HL-60 (cell line): Measurements from ENCODE around the gene NSL1.

Experiments
- DNase-seq, 2 experiments: peaks; one replicate each; pipeline ENCODE4 v3.0.0-alpha.2; 2010 to 2020; ENCODE audit warnings: low read depth in 1 of 2, low spot score in 1 of 2
- H3K27ac ChIP-seq: fragments of 250-450 bp; sonication (Bioruptor Pico); replicated peaks from 2 replicates; pipeline ENCODE4 v1.5.1; 2020; ENCODE audit warnings: mild to moderate bottlenecking, moderate library complexity
- H3K27me3 ChIP-seq: fragments of 250-450 bp; sonication (Bioruptor Pico); 2 replicates; pipeline ENCODE4 v1.5.1; 2021; ENCODE audit warnings: mild to moderate bottlenecking, moderate library complexity; ENCODE audit not compliant: insufficient read depth, poor library complexity, severe bottlenecking
- H3K4me3 ChIP-seq: replicated peaks from 2 replicates; pipeline ENCODE4 v1.5.1; 2011; ENCODE audit warnings: mild to moderate bottlenecking, control low read depth, low read length; ENCODE audit not compliant: insufficient read depth
- GABPA ChIP-seq: IDR thresholded peaks from 2 replicates; pipeline ENCODE4 v1.6.1; 2012; ENCODE audit warnings: low read depth
- POLR2AphosphoS5 ChIP-seq: IDR thresholded peaks from 2 replicates; pipeline ENCODE4 v1.6.1; 2012; ENCODE audit warnings: low read depth
- SPI1 ChIP-seq: IDR thresholded peaks from 2 replicates; pipeline ENCODE4 v1.6.1; 2012; ENCODE audit warnings: low read depth, mild to moderate bottlenecking, borderline replicate concordance
- TF ChIP-seq, protein P1 (sequence below): IDR thresholded peaks from one replicate; pipeline ENCODE4 v1.5.1; 2011; ENCODE audit warnings: low read length, control low read depth, inconsistent platforms; ENCODE audit not compliant: insufficient read depth
- TF ChIP-seq, protein P2 (sequence below): IDR thresholded peaks from 2 replicates; pipeline ENCODE4 v1.6.1; 2012; ENCODE audit warnings: low read depth; ENCODE audit not compliant: insufficient replicate concordance

NSL1 gene

DNA sequence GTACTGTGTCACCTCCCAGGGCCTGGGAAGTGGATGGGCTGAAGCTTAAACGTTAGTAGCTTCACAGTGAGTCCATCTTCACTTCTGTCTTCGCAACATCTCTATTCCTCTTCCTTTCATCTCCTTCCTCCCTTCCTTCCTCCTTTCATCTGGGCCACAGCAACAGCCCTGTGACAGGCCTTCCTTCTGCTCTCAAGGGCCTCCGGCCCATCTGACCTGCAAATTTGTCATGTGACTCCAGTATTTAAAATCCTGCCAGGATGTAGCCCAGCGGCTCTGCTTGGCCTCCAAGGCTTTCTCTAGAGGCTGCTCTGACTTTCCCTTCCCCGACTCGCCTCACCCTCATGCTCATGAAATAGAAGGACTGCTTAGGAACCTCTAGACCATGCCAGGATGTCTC is 81.0 kb downstream of the NSL1 start:
- H3K27ac ChIP-seq, result no peak overlapping the region
- TF ChIP-seq, protein P1, sequence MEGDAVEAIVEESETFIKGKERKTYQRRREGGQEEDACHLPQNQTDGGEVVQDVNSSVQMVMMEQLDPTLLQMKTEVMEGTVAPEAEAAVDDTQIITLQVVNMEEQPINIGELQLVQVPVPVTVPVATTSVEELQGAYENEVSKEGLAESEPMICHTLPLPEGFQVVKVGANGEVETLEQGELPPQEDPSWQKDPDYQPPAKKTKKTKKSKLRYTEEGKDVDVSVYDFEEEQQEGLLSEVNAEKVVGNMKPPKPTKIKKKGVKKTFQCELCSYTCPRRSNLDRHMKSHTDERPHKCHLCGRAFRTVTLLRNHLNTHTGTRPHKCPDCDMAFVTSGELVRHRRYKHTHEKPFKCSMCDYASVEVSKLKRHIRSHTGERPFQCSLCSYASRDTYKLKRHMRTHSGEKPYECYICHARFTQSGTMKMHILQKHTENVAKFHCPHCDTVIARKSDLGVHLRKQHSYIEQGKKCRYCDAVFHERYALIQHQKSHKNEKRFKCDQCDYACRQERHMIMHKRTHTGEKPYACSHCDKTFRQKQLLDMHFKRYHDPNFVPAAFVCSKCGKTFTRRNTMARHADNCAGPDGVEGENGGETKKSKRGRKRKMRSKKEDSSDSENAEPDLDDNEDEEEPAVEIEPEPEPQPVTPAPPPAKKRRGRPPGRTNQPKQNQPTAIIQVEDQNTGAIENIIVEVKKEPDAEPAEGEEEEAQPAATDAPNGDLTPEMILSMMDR, result no peak
- no peak for TF ChIP-seq POLR2AphosphoS5
- TF ChIP-seq SPI1, result no peak
- no peak for TF ChIP-seq GABPA
- TF ChIP-seq, protein P2, sequence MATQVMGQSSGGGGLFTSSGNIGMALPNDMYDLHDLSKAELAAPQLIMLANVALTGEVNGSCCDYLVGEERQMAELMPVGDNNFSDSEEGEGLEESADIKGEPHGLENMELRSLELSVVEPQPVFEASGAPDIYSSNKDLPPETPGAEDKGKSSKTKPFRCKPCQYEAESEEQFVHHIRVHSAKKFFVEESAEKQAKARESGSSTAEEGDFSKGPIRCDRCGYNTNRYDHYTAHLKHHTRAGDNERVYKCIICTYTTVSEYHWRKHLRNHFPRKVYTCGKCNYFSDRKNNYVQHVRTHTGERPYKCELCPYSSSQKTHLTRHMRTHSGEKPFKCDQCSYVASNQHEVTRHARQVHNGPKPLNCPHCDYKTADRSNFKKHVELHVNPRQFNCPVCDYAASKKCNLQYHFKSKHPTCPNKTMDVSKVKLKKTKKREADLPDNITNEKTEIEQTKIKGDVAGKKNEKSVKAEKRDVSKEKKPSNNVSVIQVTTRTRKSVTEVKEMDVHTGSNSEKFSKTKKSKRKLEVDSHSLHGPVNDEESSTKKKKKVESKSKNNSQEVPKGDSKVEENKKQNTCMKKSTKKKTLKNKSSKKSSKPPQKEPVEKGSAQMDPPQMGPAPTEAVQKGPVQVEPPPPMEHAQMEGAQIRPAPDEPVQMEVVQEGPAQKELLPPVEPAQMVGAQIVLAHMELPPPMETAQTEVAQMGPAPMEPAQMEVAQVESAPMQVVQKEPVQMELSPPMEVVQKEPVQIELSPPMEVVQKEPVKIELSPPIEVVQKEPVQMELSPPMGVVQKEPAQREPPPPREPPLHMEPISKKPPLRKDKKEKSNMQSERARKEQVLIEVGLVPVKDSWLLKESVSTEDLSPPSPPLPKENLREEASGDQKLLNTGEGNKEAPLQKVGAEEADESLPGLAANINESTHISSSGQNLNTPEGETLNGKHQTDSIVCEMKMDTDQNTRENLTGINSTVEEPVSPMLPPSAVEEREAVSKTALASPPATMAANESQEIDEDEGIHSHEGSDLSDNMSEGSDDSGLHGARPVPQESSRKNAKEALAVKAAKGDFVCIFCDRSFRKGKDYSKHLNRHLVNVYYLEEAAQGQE, result no peak
- no peak for DNase-seq

DNA sequence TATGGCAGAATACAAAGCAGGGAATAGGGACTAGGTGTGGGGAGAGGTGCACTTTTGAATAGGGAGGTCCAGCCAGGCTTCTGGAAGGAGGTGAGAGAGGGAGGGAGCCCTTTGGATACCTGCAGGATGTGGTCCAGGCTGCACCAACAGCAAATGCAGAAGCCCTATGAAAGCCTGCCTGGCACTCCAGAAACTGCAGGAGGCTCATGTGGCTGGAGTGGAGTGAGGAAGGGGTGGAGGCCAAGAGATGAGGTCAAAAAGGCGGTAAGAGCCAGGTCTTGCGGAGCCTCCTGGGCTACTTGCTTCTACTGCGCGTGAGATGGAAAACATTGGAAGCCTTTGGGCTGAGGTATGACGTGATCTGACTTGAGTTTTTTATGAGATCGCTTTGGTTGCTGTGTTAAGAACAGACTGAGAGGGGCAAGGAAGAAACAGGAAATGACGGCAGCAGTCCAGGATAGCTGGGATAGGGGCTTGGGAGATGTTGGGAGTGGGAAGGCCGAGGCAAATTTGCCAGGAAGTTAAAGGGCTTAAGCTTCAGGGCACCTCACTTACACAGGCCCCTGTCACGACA is 87.5 kb downstream of the NSL1 start:
- Histone ChIP-seq H3K27ac (no peak overlapping the region), H3K27me3 (peaks cover 8% of the 10 kb centered on the region), H3K4me3 (no peak overlapping the region)
- no peak for DNase-seq
- TF ChIP-seq, protein P1, result no peak
- TF ChIP-seq SPI1 (no peak), POLR2AphosphoS5 (no peak), GABPA (no peak)
- TF ChIP-seq, protein P2, result no peak

More for the DNA sequence above, 81.0 kb downstream of the NSL1 start:
- Histone ChIP-seq H3K4me3 (no peak overlapping the region), H3K27me3 (no peaks in the 10 kb centered on the region)

DNA sequence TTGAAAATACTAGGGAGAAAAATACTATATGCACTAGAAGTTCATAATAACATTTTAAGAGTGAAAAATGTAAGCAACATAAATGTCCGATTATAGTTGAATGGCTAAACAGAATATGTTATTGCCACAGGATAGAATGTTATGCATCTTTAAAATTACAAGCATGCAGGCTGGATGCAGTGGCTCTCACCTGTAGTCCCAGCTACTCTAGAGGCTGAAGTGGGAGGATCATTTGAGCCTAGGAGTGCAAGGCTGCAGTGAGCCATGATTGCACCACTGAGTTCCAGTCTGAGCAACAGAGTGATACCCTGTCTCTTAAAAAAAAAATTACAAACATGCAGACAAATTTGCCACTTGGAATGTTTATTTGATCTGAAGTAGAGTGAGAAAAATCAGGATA is 88.9 kb downstream of the NSL1 start:
- H3K27ac ChIP-seq, result no peak overlapping the region
- TF ChIP-seq GABPA (no peak), POLR2AphosphoS5 (no peak), SPI1 (no peak)
- TF ChIP-seq, protein P1, result no peak
- TF ChIP-seq, protein P2, result no peak
- peaks cover 12% of the 10 kb centered on the region for H3K27me3 ChIP-seq
- no peak overlapping the region for H3K4me3 ChIP-seq
- no peak for DNase-seq
